Activated T-cell treated with anti-CD3 and anti-CD28 coated beads for 1 hour (primary cell): ENCODE results near the gene ARHGEF7.

Experiments
- DNase-seq: peaks from one replicate; pipeline ENCODE4 v3.0.0-alpha.2; 2020; ENCODE audit warnings: low read depth

Gene ARHGEF7

GRCh38 chr13:111353508-111353907, 238.4 kb downstream of the ARHGEF7 start:
- DNase-seq, result no peak

- no peak for DNase-seq
Observed at GRCh38 chr13:111354789-111355188, 239.7 kb downstream of the ARHGEF7 start.
